Large intestine (tissue), 12 donors: ENCODE results near the gene AGL. TPM values are rescaled to one million over a fixed set of nuclear protein-coding genes. Genes with fewer than 3 reads are reported as not detected.

Source experiments
- DNase-seq, 2 donors: peaks; one replicate each; pipeline versions ENCODE4 v3.0.0 to v3.0.0-alpha.2; 2013
- H3K27ac ChIP-seq: one replicate; pipeline ENCODE4 v1.5.1; 2013; ENCODE audit warnings: low read length
- H3K27me3 ChIP-seq: 2 replicates; pipeline ENCODE4 v1.6.1; 2013; ENCODE audit warnings: low read length; ENCODE audit not compliant: control insufficient read depth, insufficient read depth
- H3K36me3 ChIP-seq: 2 replicates; pipeline ENCODE4 v1.6.1; 2013; ENCODE audit warnings: low read length; ENCODE audit not compliant: control insufficient read depth, insufficient read depth
- H3K4me1 ChIP-seq: one replicate; pipeline ENCODE4 v1.6.1; 2013; ENCODE audit warnings: low read length; ENCODE audit not compliant: control insufficient read depth, insufficient read depth
- H3K4me3 ChIP-seq: one replicate; pipeline ENCODE4 v1.5.1; 2013; ENCODE audit warnings: low read length
- H3K9me3 ChIP-seq: one replicate; pipeline ENCODE4 v1.6.1; 2013; ENCODE audit warnings: mild to moderate bottlenecking, low read depth, low read length, moderate library complexity; ENCODE audit not compliant: control insufficient read depth
- WGBS: methylation state at CpG from one replicate; pipeline ENCODE4 v1.1.5; 2013; ENCODE audit warnings: low lambda C conversion rate; ENCODE audit not compliant: insufficient coverage; 5-methylcytosine and 5-hydroxymethylcytosine counted together
- long read RNA-seq, 11 donors: transcript quantifications; one replicate each; lab custom pipeline, GENCODE V29; 2026
- polyA plus RNA-seq: library from polyadenylated mRNA; unstranded; fragments of 120-200 nt; gene quantifications from one replicate; pipeline ENCODE4 v1.2.1, GENCODE V29; 2013

The AGL gene
- polyA plus RNA-seq: 18.4 TPM
- long read RNA-seq, donor 1: 0 reads
- long read RNA-seq, donor 2: 0 reads
- long read RNA-seq, donor 3: 0 reads
- long read RNA-seq, donor 4: 0 reads
- long read RNA-seq, donor 5: 0 reads
- long read RNA-seq, donor 6: 0 reads
- long read RNA-seq, donor 7: 0 reads
- long read RNA-seq, donor 8, partial matches to known transcripts: 7 of 7 reads
- long read RNA-seq, donor 8, other reads (novel, unspliced or antisense): 0 of 7 reads
- long read RNA-seq, donor 9, full-length matches to known transcripts: 2 of 2 reads
- long read RNA-seq, donor 9, partial matches to known transcripts: 0 of 2 reads
- long read RNA-seq, donor 9, other reads (novel, unspliced or antisense): 0 of 2 reads
- long read RNA-seq, donor 10: 0 reads
- long read RNA-seq, donor 11, full-length matches to known transcripts: 2 of 2 reads
- long read RNA-seq, donor 11, partial matches to known transcripts: 0 of 2 reads
- long read RNA-seq, donor 11, other reads (novel, unspliced or antisense): 0 of 2 reads

DNA sequence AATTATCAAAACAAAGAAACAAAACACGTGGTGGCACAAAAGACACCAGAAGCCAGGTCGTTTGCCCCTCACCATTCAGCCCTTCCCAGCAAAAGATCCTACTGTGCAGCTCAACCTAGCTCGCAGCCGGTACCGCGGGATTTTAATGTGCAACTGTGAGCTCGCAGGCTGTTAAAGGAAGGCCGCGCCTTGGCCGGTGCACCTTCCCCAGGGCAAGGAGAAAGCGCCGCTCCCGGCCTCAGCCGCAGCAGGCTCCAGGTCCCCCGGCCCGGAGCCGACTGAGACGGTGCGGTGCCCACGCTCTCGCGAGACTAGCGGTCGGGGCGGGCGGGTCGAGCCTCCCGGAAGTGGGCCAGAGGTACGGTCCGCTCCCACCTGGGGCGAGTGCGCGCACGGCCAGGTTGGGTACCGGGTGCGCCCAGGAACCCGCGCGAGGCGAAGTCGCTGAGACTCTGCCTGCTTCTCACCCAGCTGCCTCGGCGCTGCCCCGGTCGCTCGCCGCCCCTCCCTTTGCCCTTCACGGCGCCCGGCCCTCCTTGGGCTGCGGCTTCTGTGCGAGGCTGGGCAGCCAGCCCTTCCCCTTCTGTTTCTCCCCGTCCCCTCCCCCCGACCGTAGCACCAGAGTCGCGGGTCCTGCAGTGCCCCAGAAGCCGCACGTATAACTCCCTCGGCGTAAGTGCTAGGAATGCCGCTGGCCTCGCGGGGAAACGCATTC lies at the start of gene AGL:
TSS of gene AGL (plus strand) at position 618 of the 715 bp plus-strand sequence. CDS start 682 bp downstream, outside the sequence.
- peaks cover 2% of the 10 kb centered on the region for H3K4me1 ChIP-seq
- DNase-seq: peak; percentile 80 to 92
- peak within 1 kb of the TSS; percentile 93 for H3K27ac ChIP-seq
- peak within 1 kb of the TSS; percentile 97 for H3K4me3 ChIP-seq
- H3K27me3 ChIP-seq: no peaks in the 10 kb centered on the region
- WGBS: no CpG with 5 or more reads among the region's 65 CpGs
- no peaks in the 10 kb centered on the region for H3K9me3 ChIP-seq
- H3K36me3 ChIP-seq: peaks cover 6% of the 10 kb centered on the region

- 73% methylated on average over 2 of the region's 3 CpGs for WGBS
- no peak overlapping the region for H3K27ac ChIP-seq
- H3K36me3 ChIP-seq: no peaks in the 10 kb centered on the region
- no peaks in the 10 kb centered on the region for H3K9me3 ChIP-seq
- H3K4me1 ChIP-seq: no peaks in the 10 kb centered on the region
- no peak for DNase-seq
- no peaks in the 10 kb centered on the region for H3K27me3 ChIP-seq
- no peak overlapping the region for H3K4me3 ChIP-seq
These were observed 48.6 kb upstream of the AGL start for GRCh38 chr1:99801584-99801983.

GRCh38 chr1:99806882-99807281 lies 43.3 kb upstream of the AGL start:
- Histone ChIP-seq H3K4me1 (no peaks in the 10 kb centered on the region), H3K27me3 (no peaks in the 10 kb centered on the region), H3K4me3 (no peak overlapping the region), H3K9me3 (no peaks in the 10 kb centered on the region), H3K27ac (no peak overlapping the region), H3K36me3 (no peaks in the 10 kb centered on the region)
- WGBS: 100% methylated on average over 1 of the region's 2 CpGs
- DNase-seq: no peak

- no peaks in the 10 kb centered on the region for H3K9me3 ChIP-seq
- no peak overlapping the region for H3K27ac ChIP-seq
- no CpG with 5 or more reads among the region's 7 CpGs for WGBS
- no peak overlapping the region for H3K4me3 ChIP-seq
- H3K36me3 ChIP-seq: no peaks in the 10 kb centered on the region
- no peaks in the 10 kb centered on the region for H3K4me1 ChIP-seq
- peak; percentile 72 to 82 for DNase-seq
- no peaks in the 10 kb centered on the region for H3K27me3 ChIP-seq
These were observed 41.6 kb upstream of the AGL start for GRCh38 chr1:99808391-99809115.

DNA sequence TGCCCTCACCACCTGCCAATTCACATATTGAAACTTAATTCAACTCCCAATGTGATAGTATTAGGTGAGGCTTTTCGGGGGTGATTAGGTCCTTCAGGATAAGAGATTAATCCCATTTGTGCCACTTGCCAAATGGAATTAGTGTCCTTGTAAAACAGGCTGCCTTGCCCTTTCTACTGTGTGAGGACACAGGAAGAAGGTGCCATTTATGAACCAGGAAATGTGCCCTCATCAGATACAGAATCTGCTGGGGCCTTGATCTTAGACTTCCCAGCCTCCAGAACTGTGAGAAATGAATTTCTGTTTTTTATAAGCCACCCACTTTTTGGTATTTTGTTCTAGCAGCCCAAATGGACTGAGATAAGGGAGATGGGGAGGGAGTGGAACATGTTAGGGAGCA lies 39.1 kb upstream of the AGL start:
- no CpG with 5 or more reads among the region's 1 CpG for WGBS
- Histone ChIP-seq H3K4me3 (no peak overlapping the region), H3K4me1 (no peaks in the 10 kb centered on the region), H3K36me3 (no peaks in the 10 kb centered on the region), H3K9me3 (no peaks in the 10 kb centered on the region), H3K27me3 (no peaks in the 10 kb centered on the region), H3K27ac (no peak overlapping the region)
- DNase-seq: no peak

GRCh38 chr1:99811747-99812146 lies 38.4 kb upstream of the AGL start:
- no peak for DNase-seq
- H3K4me1 ChIP-seq: no peaks in the 10 kb centered on the region
- no peak overlapping the region for H3K4me3 ChIP-seq
- no peak overlapping the region for H3K27ac ChIP-seq
- 100% methylated on average over 1 of the region's 1 CpG for WGBS
- H3K36me3 ChIP-seq: no peaks in the 10 kb centered on the region
- H3K9me3 ChIP-seq: no peaks in the 10 kb centered on the region
- no peaks in the 10 kb centered on the region for H3K27me3 ChIP-seq

GRCh38 chr1:99814373-99814900 lies 35.7 kb upstream of the AGL start:
- WGBS: 100% methylated on average over 1 of the region's 3 CpGs
- Histone ChIP-seq H3K9me3 (no peaks in the 10 kb centered on the region), H3K27ac (no peak overlapping the region), H3K4me1 (no peaks in the 10 kb centered on the region), H3K36me3 (no peaks in the 10 kb centered on the region), H3K4me3 (no peak overlapping the region), H3K27me3 (no peaks in the 10 kb centered on the region)
- no peak for DNase-seq

DNA sequence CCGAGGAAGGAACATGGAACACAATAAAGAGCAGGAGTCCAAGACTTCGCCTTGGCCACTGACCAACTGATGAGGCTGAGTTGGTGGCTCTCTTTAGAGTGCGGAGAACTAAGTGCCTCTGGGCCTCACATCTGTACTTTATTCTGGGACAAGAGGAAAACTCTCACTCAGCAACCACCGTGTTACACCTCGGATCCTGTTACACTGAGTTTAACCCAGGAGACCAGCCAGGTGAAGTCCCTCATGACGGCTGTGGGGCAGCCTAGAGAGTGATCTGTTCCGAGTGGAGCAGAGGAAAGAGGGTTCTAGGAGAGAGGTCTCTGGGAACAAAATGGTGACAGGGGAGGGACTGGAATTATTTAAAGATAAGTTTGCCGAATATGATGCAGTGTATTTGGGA lies 33.5 kb upstream of the AGL start:
- Histone ChIP-seq H3K4me3 (no peak overlapping the region), H3K4me1 (no peaks in the 10 kb centered on the region), H3K9me3 (no peaks in the 10 kb centered on the region), H3K27me3 (no peaks in the 10 kb centered on the region), H3K27ac (no peak overlapping the region), H3K36me3 (no peaks in the 10 kb centered on the region)
- no peak for DNase-seq
- 90% methylated on average over 4 of the region's 8 CpGs for WGBS

GRCh38 chr1:99818063-99818699 lies 32.0 kb upstream of the AGL start:
- WGBS: 100% methylated on average over 1 of the region's 3 CpGs
- no peaks in the 10 kb centered on the region for H3K4me1 ChIP-seq
- no peaks in the 10 kb centered on the region for H3K9me3 ChIP-seq
- H3K27ac ChIP-seq: no peak overlapping the region
- H3K36me3 ChIP-seq: no peaks in the 10 kb centered on the region
- no peak for DNase-seq
- no peaks in the 10 kb centered on the region for H3K27me3 ChIP-seq
- H3K4me3 ChIP-seq: no peak overlapping the region

GRCh38 chr1:99820546-99820945 lies 29.6 kb upstream of the AGL start:
- DNase-seq: no peak

More at GRCh38 chr1:99820546-99820945, 29.6 kb upstream of the AGL start:
- no peaks in the 10 kb centered on the region for H3K27me3 ChIP-seq
- no CpG with 5 or more reads among the region's 4 CpGs for WGBS
- no peaks in the 10 kb centered on the region for H3K9me3 ChIP-seq
- H3K36me3 ChIP-seq: no peaks in the 10 kb centered on the region
- no peaks in the 10 kb centered on the region for H3K4me1 ChIP-seq
- no peak overlapping the region for H3K4me3 ChIP-seq
- no peak overlapping the region for H3K27ac ChIP-seq
